ENCODE results near the gene DIAPH2.

DIAPH2 gene

GRCh38 chrX:97616883-97617530, 932.4 kb downstream of the DIAPH2 start:
- DNase-seq = no peak

- no peak for DNase-seq
Observed at GRCh38 chrX:97619499-97619898, 934.9 kb downstream of the DIAPH2 start.

- no peak for DNase-seq
Observed at GRCh38 chrX:97622111-97622510, 937.5 kb downstream of the DIAPH2 start.

GRCh38 chrX:97628326-97628725, 943.7 kb downstream of the DIAPH2 start:
- DNase-seq = no peak

GRCh38 chrX:97628807-97629596, 944.4 kb downstream of the DIAPH2 start:
- no peak for DNase-seq

GRCh38 chrX:97629597-97629985, 944.9 kb downstream of the DIAPH2 start:
- no peak for DNase-seq

- DNase-seq = no peak
Observed at GRCh38 chrX:97633798-97634197, 949.2 kb downstream of the DIAPH2 start.

- DNase-seq = no peak
Observed at GRCh38 chrX:97636473-97637140, 952.0 kb downstream of the DIAPH2 start.

- DNase-seq = no peak
Observed at GRCh38 chrX:97637289-97637688, 952.6 kb downstream of the DIAPH2 start.

GRCh38 chrX:97638621-97639020, 954.0 kb downstream of the DIAPH2 start:
- DNase-seq = no peak

- DNase-seq = no peak
Observed at GRCh38 chrX:97639526-97639925, 954.9 kb downstream of the DIAPH2 start.

All from NCI-H1930 (cell line).